ENCODE data around the gene BPIFB6. TPM values are rescaled to one million over a fixed set of nuclear protein-coding genes. Genes with fewer than 3 reads are reported as not detected.

BPIFB6 gene
- total and polyA plus RNA-seq, 7 donors, result not detected

DNA sequence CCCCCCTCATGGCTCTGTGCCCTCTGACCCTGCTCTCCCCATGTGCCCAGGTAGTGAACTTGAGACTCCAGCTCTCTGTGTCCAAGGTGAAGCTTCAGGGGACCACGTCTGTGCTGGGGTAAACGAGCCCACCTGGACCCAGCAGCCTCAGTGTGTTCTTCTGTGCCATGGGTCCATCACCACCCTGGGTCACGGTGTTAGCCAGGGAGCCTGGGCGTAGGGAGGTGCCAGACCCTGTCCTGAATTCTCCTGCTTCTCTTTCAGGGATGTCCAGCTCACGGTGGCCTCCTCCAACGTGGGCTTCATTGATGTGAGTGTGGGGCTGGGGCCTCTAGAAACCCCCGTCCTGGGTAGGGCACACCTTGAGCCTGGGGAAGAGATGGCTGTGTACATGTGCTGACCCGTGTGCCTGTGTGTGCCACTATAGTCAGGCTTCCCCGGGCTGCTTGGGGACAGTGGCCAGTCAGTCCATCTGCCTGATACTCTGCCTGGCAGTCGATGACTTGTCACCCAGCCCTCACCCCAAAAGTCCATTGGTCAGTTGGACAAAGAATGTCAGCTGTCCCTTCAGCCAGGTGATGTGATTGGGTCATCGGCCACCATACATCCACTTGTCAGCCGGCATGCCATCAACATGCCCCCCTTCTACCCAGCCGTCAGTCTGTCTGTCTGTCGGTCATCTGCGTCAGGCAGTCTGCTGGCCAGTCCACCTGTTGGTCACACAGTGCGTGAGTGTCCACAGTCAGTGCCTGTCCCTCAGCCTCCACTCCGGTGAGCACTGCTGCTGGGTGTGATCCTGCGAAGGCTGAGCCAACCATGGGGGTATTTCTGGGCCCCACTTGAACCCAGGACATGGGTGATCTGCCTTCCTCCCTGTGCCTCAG lies 10.9 kb upstream of the BPIFB6 start:
- H3K4me3 ChIP-seq, result no peak overlapping the region
- peaks cover 0 to 6% (median 0%) of the 10 kb centered on the region in 3 donors for H3K27me3 ChIP-seq
- no peak for DNase-seq
- TF ChIP-seq EP300 (IDR thresholded peaks at IDR 0.05), result no peak
- no peak for TF ChIP-seq CTCF (IDR thresholded peaks at IDR 0.05)
- no peak for TF ChIP-seq POLR2A (IDR thresholded peaks at IDR 0.05)
- no peak for TF ChIP-seq POLR2AphosphoS5 (IDR thresholded peaks at IDR 0.05)
- no peaks in the 10 kb centered on the region for H3K36me3 ChIP-seq
- 79 to 88% methylated on average over 18 of the region's 18 CpGs for WGBS, 2 donors
- no peak overlapping the region for H3K27ac ChIP-seq
- intact Hi-C loops (cut with DNase I), result loop anchor here (10.0 kb wide), 1 partner anchor 56 kb away; no protein-coding TSS in a partner anchor
- no peaks in the 10 kb centered on the region for H3K4me1 ChIP-seq
- H3K9me3 ChIP-seq, result no peaks in the 10 kb centered on the region

DNA sequence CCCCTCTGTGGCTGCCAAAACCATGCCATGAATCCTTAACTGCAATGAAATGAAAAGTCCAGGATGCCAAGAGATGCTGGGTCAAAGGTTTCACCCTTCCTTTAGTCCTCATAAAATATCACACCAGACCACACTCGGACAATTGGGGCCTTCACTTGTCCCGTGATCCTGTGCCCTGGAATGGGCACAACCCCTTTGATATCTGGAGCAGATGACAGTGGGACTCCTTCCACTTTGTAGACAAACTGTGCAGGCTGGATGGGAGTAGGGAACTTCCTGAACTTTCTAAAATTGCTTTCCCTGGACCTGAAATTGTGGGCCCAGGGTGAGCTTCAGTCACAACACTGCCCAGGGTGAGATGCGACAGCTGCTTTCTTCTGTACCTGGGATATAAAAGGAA lies 9.6 kb upstream of the BPIFB6 start:
- Histone ChIP-seq H3K4me1 (no peaks in the 10 kb centered on the region), H3K4me3 (no peak overlapping the region), H3K27me3 (no peaks in the 10 kb centered on the region), H3K9me3 (no peaks in the 10 kb centered on the region), H3K36me3 (no peaks in the 10 kb centered on the region), H3K27ac (no peak overlapping the region)
- TF ChIP-seq CTCF (IDR thresholded peaks at IDR 0.05), result no peak
- TF ChIP-seq EP300 (IDR thresholded peaks at IDR 0.05), result no peak
- TF ChIP-seq POLR2A (IDR thresholded peaks at IDR 0.05), result no peak
- TF ChIP-seq POLR2AphosphoS5 (IDR thresholded peaks at IDR 0.05), result no peak
- 56 to 74% methylated on average over 3 of the region's 3 CpGs for WGBS, 2 donors
- intact Hi-C loops (cut with DNase I), result loop anchor here (10.0 kb wide), 1 partner anchor 57 kb away; no protein-coding TSS in a partner anchor
- DNase-seq, result no peak

DNA sequence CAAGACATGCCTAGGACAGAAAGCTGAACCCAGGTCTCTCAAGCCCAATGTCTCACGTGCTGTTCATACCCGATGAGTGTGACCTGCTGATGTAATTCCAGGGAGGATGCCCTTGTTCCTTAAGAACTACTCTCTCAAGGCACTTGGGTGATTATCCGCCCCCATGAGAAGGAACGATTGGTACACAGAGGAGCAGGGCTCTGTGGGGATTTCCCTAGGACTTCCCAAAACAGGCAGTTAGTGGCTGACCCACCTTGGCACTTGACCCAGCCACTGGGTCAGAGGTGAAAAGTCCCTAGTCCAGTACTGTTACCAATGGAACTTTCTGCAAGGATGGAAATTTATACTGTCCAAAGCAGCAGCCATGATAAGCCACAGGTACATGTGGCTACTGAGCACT lies 9.2 kb upstream of the BPIFB6 start:
- 54 to 78% methylated on average over 4 of the region's 4 CpGs for WGBS, 2 donors
- H3K36me3 ChIP-seq, result no peaks in the 10 kb centered on the region
- no peaks in the 10 kb centered on the region for H3K27me3 ChIP-seq
- no peaks in the 10 kb centered on the region for H3K9me3 ChIP-seq
- no peaks in the 10 kb centered on the region for H3K4me1 ChIP-seq
- TF ChIP-seq EP300 (IDR thresholded peaks at IDR 0.05) (no peak), POLR2A (IDR thresholded peaks at IDR 0.05) (no peak), POLR2AphosphoS5 (IDR thresholded peaks at IDR 0.05) (no peak), CTCF (IDR thresholded peaks at IDR 0.05) (no peak)
- no peak overlapping the region for H3K4me3 ChIP-seq
- no peak overlapping the region for H3K27ac ChIP-seq
- no peak for DNase-seq
- intact Hi-C loops (cut with DNase I), result loop anchor here (10.0 kb wide), 1 partner anchor 57 kb away; no protein-coding TSS in a partner anchor

DNA sequence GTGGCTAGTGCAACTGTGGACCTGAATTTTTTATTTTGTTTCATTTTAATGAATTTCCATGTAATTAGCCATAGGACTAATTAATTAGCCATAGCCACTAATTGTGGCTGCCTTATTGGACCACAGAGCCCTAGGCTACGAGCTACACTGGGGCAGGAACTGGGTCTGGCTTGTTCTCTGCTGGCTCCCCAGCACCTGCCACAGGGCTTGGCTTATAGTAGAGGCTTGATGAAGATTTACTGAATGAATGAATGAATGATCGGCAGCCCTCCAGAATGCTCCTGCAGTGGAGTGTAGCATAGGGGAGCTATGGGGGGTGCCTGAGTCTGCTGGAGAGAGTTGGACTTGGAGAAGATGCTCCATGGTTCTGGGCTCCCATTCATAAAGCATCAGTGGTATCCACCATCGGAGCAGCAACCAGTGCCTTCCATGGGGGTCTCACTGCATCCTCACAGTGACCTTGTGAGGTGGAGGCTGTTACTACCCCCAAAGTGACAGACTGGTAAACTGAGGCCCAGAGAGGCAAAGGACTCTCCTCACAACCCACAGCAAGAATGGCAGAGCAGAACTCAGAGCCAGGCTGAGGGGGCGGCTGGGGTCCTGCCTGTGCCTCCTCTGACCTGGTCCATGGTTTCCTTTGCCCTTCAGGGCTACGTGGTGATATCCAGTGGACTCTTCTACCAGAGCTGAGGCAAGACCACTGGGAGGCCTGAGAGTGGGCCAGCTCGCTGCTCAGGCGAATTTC lies 8.6 kb upstream of the BPIFB6 start:
- 60 to 82% methylated on average over 7 of the region's 7 CpGs for WGBS, 2 donors
- H3K9me3 ChIP-seq, result no peaks in the 10 kb centered on the region
- no peak overlapping the region for H3K4me3 ChIP-seq
- H3K27ac ChIP-seq, result no peak overlapping the region
- no peak for TF ChIP-seq EP300 (IDR thresholded peaks at IDR 0.05)
- DNase-seq, result no peak
- no peaks in the 10 kb centered on the region for H3K36me3 ChIP-seq
- no peaks in the 10 kb centered on the region for H3K27me3 ChIP-seq
- H3K4me1 ChIP-seq, result no peaks in the 10 kb centered on the region
- intact Hi-C loops (cut with DNase I), result loop anchor here (10.0 kb wide), 1 partner anchor 58 kb away; no protein-coding TSS in a partner anchor

Data from sigmoid colon (tissue), 7 donors.